Esophagus muscularis mucosa (tissue), 4 donors: ENCODE data around the gene ZNF71. TPM values are rescaled to one million over a fixed set of nuclear protein-coding genes. Genes with fewer than 3 reads are reported as not detected.

Source experiments
- DNase-seq: peaks from one replicate; pipeline ENCODE4 v3.0.0-alpha.2; 2017; ENCODE audit errors: extremely low spot score
- H3K27ac ChIP-seq, 4 donors: fragments of 200-600 bp; sonication (generic); replicated peaks in 1 of 4; 1 replicate in 3 of 4; 2 replicates in 1 of 4; pipeline ENCODE4 v1.5.1; 2016 to 2019; ENCODE audit warnings: mild to moderate bottlenecking in 1 of 4
- H3K27me3 ChIP-seq, 4 donors: fragments of 200-600 bp; sonication (generic); one replicate each; pipeline versions ENCODE4 v1.5.1 to v1.6.0; 2016 to 2019
- H3K36me3 ChIP-seq, 4 donors: fragments of 200-600 bp; sonication (generic); one replicate each; pipeline ENCODE4 v1.5.1; 2016 to 2019
- H3K4me1 ChIP-seq, 4 donors: fragments of 200-600 bp; sonication (generic); one replicate each; pipeline ENCODE4 v1.5.1; 2016 to 2019
- H3K4me3 ChIP-seq, 4 donors: fragments of 200-600 bp; sonication (generic); 1 replicate in 2 of 4; 2 replicates in 2 of 4; pipeline ENCODE4 v1.5.1; 2016 to 2019; ENCODE audit warnings: mild to moderate bottlenecking in 4 of 4, moderate library complexity in 1 of 4
- H3K9me3 ChIP-seq, 4 donors: fragments of 200-600 bp; sonication (generic); 1 replicate in 3 of 4; 2 replicates in 1 of 4; pipeline ENCODE4 v1.5.1; 2016 to 2019
- CTCF ChIP-seq, 3 experiments: fragments of 200-600 bp in 2 of 3; fragments of 450-650 bp in 1 of 3; sonication (generic) in 2 of 3; IDR thresholded peaks; one replicate each; pipeline ENCODE4 v1.5.1; 2017 to 2019; ENCODE audit warnings: antibody characterized with exemption in 3 of 3, mild to moderate bottlenecking in 2 of 3, moderate library complexity in 1 of 3
- EP300 ChIP-seq: sonication (generic); formaldehyde crosslinking; IDR thresholded peaks from one replicate; pipeline ENCODE4 v1.6.1; 2017; ENCODE audit warnings: antibody characterized with exemption
- POLR2A ChIP-seq: fragments of 450-650 bp; IDR thresholded peaks from one replicate; pipeline ENCODE4 v1.6.1; 2017; ENCODE audit warnings: antibody characterized with exemption, moderate library complexity, mild to moderate bottlenecking, low read depth
- POLR2AphosphoS5 ChIP-seq, 2 donors: sonication (generic); formaldehyde crosslinking; IDR thresholded peaks; one replicate each; pipeline ENCODE4 v1.6.1; 2017; ENCODE audit warnings: antibody characterized with exemption in 2 of 2
- WGBS: methylation state at CpG from one replicate; pipeline ENCODE4 v1.1.5; 2018; 5-methylcytosine and 5-hydroxymethylcytosine counted together
- intact Hi-C: fragments of 100-400 bp; cut with DNase I; formaldehyde crosslinking; loops from one replicate; pipeline ENCODE4 v1.15.1; 2023
- total RNA-seq, 4 donors: library from RNA; depleted of rRNA; stranded (reverse); fragments of >200 nt; gene quantifications; one replicate each; pipeline versions ENCODE4 v1.1.0 to v1.2.1, GENCODE V29; 2016

ZNF71 gene
- total RNA-seq, 4 donors from 2014 or later = 12.6 to 25.9 (median 19.6) TPM

DNA sequence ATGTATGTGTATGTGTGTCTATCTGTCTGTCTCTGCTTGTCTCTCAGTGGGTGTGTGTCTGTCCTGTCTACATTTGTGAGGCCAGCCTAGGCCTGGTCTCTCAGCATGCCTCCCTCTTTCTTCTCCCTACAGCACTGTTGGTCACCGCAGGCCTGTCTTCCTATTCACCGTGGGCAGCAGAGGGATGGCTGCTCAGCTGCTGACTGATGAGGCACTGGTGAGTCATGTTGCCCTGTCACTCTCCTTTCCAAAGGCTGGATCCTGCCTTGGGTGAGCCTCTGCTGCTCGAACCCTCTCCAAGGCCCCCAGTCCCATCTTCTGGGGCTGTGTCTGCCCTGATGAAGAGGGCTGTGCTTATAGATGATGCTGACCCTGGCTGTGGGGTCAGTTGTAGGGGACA, 6.3 kb downstream of the ZNF71 start:
- Histone ChIP-seq H3K27me3 (no peaks in the 10 kb centered on the region), H3K4me1 (peaks cover 3 to 7% (median 4%) of the 10 kb centered on the region in 4 donors), H3K4me3 (no peak overlapping the region), H3K36me3 (peaks cover 9 to 32% (median 20%) of the 10 kb centered on the region in 4 donors), H3K27ac (no peak overlapping the region), H3K9me3 (peaks cover 0 to 19% (median 12%) of the 10 kb centered on the region in 4 donors)
- WGBS = 95% methylated on average over 3 of the region's 3 CpGs
- intact Hi-C loops = no loop called here
- DNase-seq = no peak
- no peak for TF ChIP-seq POLR2A
- TF ChIP-seq POLR2AphosphoS5 (IDR thresholded peaks at IDR 0.05) = no peak
- TF ChIP-seq EP300 = no peak
- no peak for TF ChIP-seq CTCF (IDR thresholded peaks at IDR 0.05)

DNA sequence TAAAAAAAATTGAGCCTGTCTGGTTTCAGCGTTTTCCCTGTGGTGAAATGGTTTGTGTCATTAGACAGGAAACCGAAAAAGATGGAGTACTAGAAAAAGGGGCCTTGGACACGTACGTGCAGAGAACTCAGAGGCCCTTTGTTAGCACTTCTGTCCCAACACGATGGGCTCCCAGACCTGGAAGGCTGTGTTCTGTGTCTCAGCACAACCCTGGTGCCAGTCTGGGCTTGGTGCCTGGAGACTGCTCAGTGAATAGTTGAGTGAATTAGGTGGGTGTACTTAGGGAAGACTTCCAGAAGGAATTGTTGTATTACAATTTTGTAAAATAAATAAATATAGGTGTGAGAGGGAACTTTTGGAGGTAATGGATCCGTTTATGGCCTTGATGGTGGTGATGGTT, 8.7 kb downstream of the ZNF71 start:
- peaks cover 9 to 35% (median 20%) of the 10 kb centered on the region in 4 donors for H3K36me3 ChIP-seq
- TF ChIP-seq CTCF (IDR thresholded peaks at IDR 0.05) (no peak), POLR2AphosphoS5 (IDR thresholded peaks at IDR 0.05) (no peak)
- H3K4me1 ChIP-seq = no peaks in the 10 kb centered on the region
- H3K27me3 ChIP-seq = no peaks in the 10 kb centered on the region
- DNase-seq = no peak
- H3K9me3 ChIP-seq = peaks cover 0 to 31% (median 21%) of the 10 kb centered on the region in 4 donors
- 67% methylated on average over 6 of the region's 6 CpGs for WGBS
- no peak overlapping the region for H3K4me3 ChIP-seq
- intact Hi-C loops = no loop called here
- no peak overlapping the region for H3K27ac ChIP-seq

DNA sequence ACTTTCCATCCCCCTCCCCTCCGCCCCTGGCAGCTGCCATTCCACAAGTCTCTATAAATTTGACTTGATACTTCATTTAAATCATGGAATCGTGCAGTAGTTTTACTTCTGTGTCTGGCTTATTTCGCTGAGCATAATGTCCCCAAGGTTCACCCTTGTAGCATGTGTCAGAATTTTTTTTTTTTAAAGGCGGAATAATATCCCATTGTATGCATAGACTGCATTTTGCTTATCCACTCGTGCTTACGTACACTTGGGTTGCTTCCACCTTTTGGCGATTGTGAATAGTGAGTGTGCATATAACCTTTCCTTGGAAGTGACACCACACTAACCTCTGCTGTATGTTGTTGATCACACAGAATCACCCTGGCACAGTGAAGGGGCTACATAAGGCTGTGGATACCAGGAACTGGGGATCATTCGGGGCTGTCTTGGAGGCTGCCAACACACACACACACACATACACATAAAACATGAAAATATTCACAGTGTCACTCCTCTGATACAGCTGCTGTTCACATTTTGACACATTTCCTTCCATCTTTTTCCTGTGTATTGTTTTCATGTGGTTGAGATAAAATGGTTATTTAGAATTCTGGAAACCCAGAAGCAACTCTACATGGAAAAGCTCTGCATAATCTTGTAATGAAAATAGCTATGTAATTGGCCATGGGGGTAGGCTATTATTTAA, 13.3 kb downstream of the ZNF71 start:
- Histone ChIP-seq H3K4me1 (peaks cover 0 to 4% (median 0%) of the 10 kb centered on the region in 4 donors), H3K27ac (no peak overlapping the region), H3K4me3 (no peak overlapping the region), H3K36me3 (peaks cover 0 to 25% (median 5%) of the 10 kb centered on the region in 4 donors), H3K27me3 (no peaks in the 10 kb centered on the region), H3K9me3 (peaks cover 0 to 36% (median 25%) of the 10 kb centered on the region in 4 donors)
- intact Hi-C loops = no loop called here
- no peak for TF ChIP-seq POLR2AphosphoS5 (IDR thresholded peaks at IDR 0.05)
- TF ChIP-seq EP300 = no peak
- TF ChIP-seq POLR2A = no peak
- TF ChIP-seq CTCF (IDR thresholded peaks at IDR 0.05) = no peak
- WGBS = 89% methylated on average over 8 of the region's 8 CpGs
- no peak for DNase-seq

GRCh38 chr19:56611288-56611687, 16.2 kb downstream of the ZNF71 start:
- H3K9me3 ChIP-seq = peaks cover 0 to 31% (median 19%) of the 10 kb centered on the region in 4 donors
- no peaks in the 10 kb centered on the region for H3K27me3 ChIP-seq
- no peak overlapping the region for H3K27ac ChIP-seq

More at GRCh38 chr19:56611288-56611687, 16.2 kb downstream of the ZNF71 start:
- Histone ChIP-seq H3K4me1 (peaks cover 0 to 4% (median 0%) of the 10 kb centered on the region in 4 donors), H3K4me3 (no peak overlapping the region), H3K36me3 (peaks cover 0 to 22% (median 10%) of the 10 kb centered on the region in 4 donors)
- 96% methylated on average over 6 of the region's 8 CpGs for WGBS
- DNase-seq = no peak
- TF ChIP-seq CTCF (IDR thresholded peaks at IDR 0.05) (no peak), POLR2A (no peak), POLR2AphosphoS5 (IDR thresholded peaks at IDR 0.05) (no peak), EP300 (no peak)
- intact Hi-C loops = no loop called here
